HEK293 (cell line): Measurements from ENCODE around the gene KLF16.
A peak's percentile ranks its signal among the peaks of the same experiment; 100 is the strongest.

Experiments used
- CTCF ChIA-PET: fragments of 350-600 bp; formaldehyde crosslinking; extraction: SDS; loops from one replicate; lab custom pipeline; 2021; ENCODE audit warnings: antibody characterized with exemption; lab: Yijun Ruan, JAX
- POLR2A ChIA-PET: fragments of 300-600 bp; formaldehyde crosslinking; extraction: SDS; loops from one replicate; lab custom pipeline; 2020; ENCODE audit warnings: antibody characterized with exemption, inconsistent platforms; lab: Yijun Ruan, JAX
- H3K27ac ChIP-seq: fragments of 200-500 bp; sonication (Bioruptor generic); 2 replicates; pipeline ENCODE4 v1.5.1; 2014; ENCODE audit warnings: low read depth, low read length, control low read depth, inconsistent platforms; ENCODE audit errors: extremely low read depth
- H3K36me3 ChIP-seq, 2 experiments: fragments of 200-500 bp in 1 of 2; sonication (Bioruptor generic) in 1 of 2; 1 replicate in 1 of 2; 2 replicates in 1 of 2; pipeline ENCODE4 v1.5.1; 2014 to 2017; ENCODE audit warnings: inconsistent platforms in 2 of 2, low read length in 2 of 2; ENCODE audit not compliant: control insufficient read depth in 2 of 2, insufficient read depth in 1 of 2
- H3K4me1 ChIP-seq: fragments of 200-500 bp; sonication (Bioruptor generic); 2 replicates; pipeline ENCODE4 v1.5.1; 2014; ENCODE audit warnings: mild to moderate bottlenecking, low read length, inconsistent platforms; ENCODE audit not compliant: control insufficient read depth, insufficient read depth
- H3K4me3 ChIP-seq: 2 replicates; pipeline ENCODE4 v1.5.1; 2011; ENCODE audit warnings: low read depth, mild to moderate bottlenecking, control low read depth, low read length, moderate library complexity
- H3K9me3 ChIP-seq: fragments of 200-500 bp; sonication (Bioruptor generic); 2 replicates; pipeline ENCODE4 v1.5.1; 2014; ENCODE audit warnings: low read depth, low read length, inconsistent platforms; ENCODE audit not compliant: control insufficient read depth, insufficient read depth
- CTCF ChIP-seq: fragments of 450-650 bp; formaldehyde crosslinking; IDR thresholded peaks from 2 replicates; pipeline ENCODE4 v1.5.1; 2016; ENCODE audit warnings: missing biosample characterization, missing genetic modification characterization
- MEIS1 ChIP-seq: sonication (generic); formaldehyde crosslinking; IDR thresholded peaks from 2 replicates; pipeline ENCODE4 v1.8.1; 2022; ENCODE audit warnings: missing genetic modification reagents, mild to moderate bottlenecking, borderline replicate concordance
- TSHZ1 ChIP-seq: fragments of 450-650 bp; formaldehyde crosslinking; IDR thresholded peaks from 2 replicates; pipeline ENCODE4 v1.5.1; 2016; ENCODE audit warnings: missing biosample characterization, missing genetic modification characterization, borderline replicate concordance
- ZBTB11 ChIP-seq: fragments of 450-650 bp; formaldehyde crosslinking; conservative IDR thresholded peaks from 2 replicates; pipeline ENCODE4 v1.5.1; 2016; ENCODE audit warnings: low read depth, missing biosample characterization, missing genetic modification characterization
- ZBTB17 ChIP-seq: fragments of 450-650 bp; formaldehyde crosslinking; IDR thresholded peaks from 2 replicates; pipeline ENCODE4 v1.5.1; 2016; ENCODE audit warnings: missing biosample characterization, missing genetic modification characterization
- ZBTB21 ChIP-seq: fragments of 450-650 bp; formaldehyde crosslinking; IDR thresholded peaks from 2 replicates; pipeline ENCODE4 v1.5.1; 2017; ENCODE audit warnings: missing biosample characterization, missing genetic modification characterization
- ZBTB49 ChIP-seq: fragments of 450-650 bp; formaldehyde crosslinking; IDR thresholded peaks from 2 replicates; pipeline ENCODE4 v1.5.1; 2016; ENCODE audit warnings: missing biosample characterization, missing genetic modification characterization, low read depth
- ZBTB7A ChIP-seq: fragments of 450-650 bp; formaldehyde crosslinking; IDR thresholded peaks from 2 replicates; pipeline ENCODE4 v1.5.1; 2016; ENCODE audit warnings: low read depth, missing biosample characterization, missing genetic modification characterization
- ZFHX2 ChIP-seq: fragments of 450-650 bp; formaldehyde crosslinking; conservative IDR thresholded peaks from 2 replicates; pipeline ENCODE4 v1.5.1; 2016; ENCODE audit warnings: missing biosample characterization, missing genetic modification characterization
- ZFP3 ChIP-seq: fragments of 450-650 bp; formaldehyde crosslinking; IDR thresholded peaks from 2 replicates; pipeline ENCODE4 v1.5.1; 2016; ENCODE audit warnings: low read depth, missing biosample characterization, missing genetic modification characterization
- ZFP37 ChIP-seq: fragments of 450-650 bp; formaldehyde crosslinking; IDR thresholded peaks from 2 replicates; pipeline ENCODE4 v1.5.1; 2016; ENCODE audit warnings: missing biosample characterization, missing genetic modification characterization
- ZNF10 ChIP-seq: fragments of 450-650 bp; formaldehyde crosslinking; IDR thresholded peaks from 2 replicates; pipeline ENCODE4 v1.5.1; 2017; ENCODE audit warnings: missing biosample characterization, missing genetic modification characterization
- ZNF133 ChIP-seq: fragments of 450-650 bp; formaldehyde crosslinking; IDR thresholded peaks from 2 replicates; pipeline ENCODE4 v1.5.1; 2016; ENCODE audit warnings: missing biosample characterization, missing genetic modification characterization
- ZNF169 ChIP-seq: fragments of 450-650 bp; formaldehyde crosslinking; IDR thresholded peaks from 2 replicates; pipeline ENCODE4 v1.5.1; 2016; ENCODE audit warnings: missing biosample characterization, missing genetic modification characterization
- ZNF2 ChIP-seq: fragments of 450-650 bp; formaldehyde crosslinking; IDR thresholded peaks from 2 replicates; pipeline ENCODE4 v1.5.1; 2016; ENCODE audit warnings: missing biosample characterization, missing genetic modification characterization
- ZNF223 ChIP-seq: fragments of 450-650 bp; formaldehyde crosslinking; IDR thresholded peaks from 2 replicates; pipeline ENCODE4 v1.5.1; 2016; ENCODE audit warnings: missing biosample characterization, missing genetic modification characterization
- ZNF239 ChIP-seq: fragments of 450-650 bp; formaldehyde crosslinking; IDR thresholded peaks from 2 replicates; pipeline ENCODE4 v1.5.1; 2016; ENCODE audit warnings: missing biosample characterization, missing genetic modification characterization
- ZNF248 ChIP-seq: fragments of 450-650 bp; formaldehyde crosslinking; IDR thresholded peaks from 2 replicates; pipeline ENCODE4 v1.5.1; 2017; ENCODE audit warnings: missing biosample characterization, missing genetic modification characterization
- ZNF341 ChIP-seq: fragments of 450-650 bp; formaldehyde crosslinking; IDR thresholded peaks from 2 replicates; pipeline ENCODE4; 2016; ENCODE audit warnings: low read depth, missing biosample characterization, missing genetic modification characterization
- ZNF366 ChIP-seq: fragments of 450-650 bp; formaldehyde crosslinking; conservative IDR thresholded peaks from 2 replicates; pipeline ENCODE4 v1.5.1; 2016; ENCODE audit warnings: missing biosample characterization, missing genetic modification characterization
- ZNF426 ChIP-seq: fragments of 450-650 bp; formaldehyde crosslinking; IDR thresholded peaks from 2 replicates; pipeline ENCODE4 v1.5.1; 2017; ENCODE audit warnings: missing biosample characterization, missing genetic modification characterization, mild to moderate bottlenecking, inconsistent platforms, moderate library complexity
- ZNF571 ChIP-seq: fragments of 450-650 bp; formaldehyde crosslinking; IDR thresholded peaks from 2 replicates; pipeline ENCODE4 v1.5.0; 2017; ENCODE audit warnings: missing biosample characterization, missing genetic modification characterization
- ZNF639 ChIP-seq: fragments of 450-650 bp; formaldehyde crosslinking; IDR thresholded peaks from 2 replicates; pipeline ENCODE4 v1.5.1; 2016; ENCODE audit warnings: missing biosample characterization, missing genetic modification characterization
- ZNF658 ChIP-seq: fragments of 450-650 bp; formaldehyde crosslinking; IDR thresholded peaks from 2 replicates; pipeline ENCODE4; 2016; ENCODE audit warnings: missing biosample characterization, missing genetic modification characterization
- ZNF837 ChIP-seq: fragments of 450-650 bp; formaldehyde crosslinking; IDR thresholded peaks from 2 replicates; pipeline ENCODE4 v1.5.1; 2016; ENCODE audit warnings: missing biosample characterization, missing genetic modification characterization
- ZXDB ChIP-seq: fragments of 450-650 bp; formaldehyde crosslinking; IDR thresholded peaks from 2 replicates; pipeline ENCODE4 v1.5.1; 2016; ENCODE audit warnings: missing biosample characterization, missing genetic modification characterization

The KLF16 gene

GRCh38 chr19:1825909-1826556 lies 37.3 kb downstream of the KLF16 start:
- Histone ChIP-seq H3K36me3 (peaks cover 12 to 68% of the 10 kb centered on the region in 2 experiments; a peak in 2 of 3 replicates), H3K4me1 (no peaks in the 10 kb centered on the region), H3K27ac (no peak overlapping the region), H3K4me3 (no peak overlapping the region), H3K9me3 (no peaks in the 10 kb centered on the region)
- CTCF ChIA-PET: interaction anchor here (0.6 to 5.0 kb wide), 45 partner anchors 8 to 370 kb away, joined by 3 to 53 read pairs (median 4); partner anchors contain the start of gene UQCR11
- POLR2A ChIA-PET: interaction anchor here (0.6 to 1.7 kb wide), 7 partner anchors 12 to 233 kb away, joined by 3 to 7 read pairs (median 4); partner anchors contain the start of gene MBD3
- TF ChIP-seq ZBTB11: no peak
- peak; percentile 59; the same call in 1 of the 2 replicates for TF ChIP-seq ZNF366
- no peak for TF ChIP-seq ZNF639
- TF ChIP-seq CTCF: peak; percentile 97
- no peak for TF ChIP-seq ZNF571 (tag by site-specific recombination)
- TF ChIP-seq MEIS1 (CRISPR knock-in tag): no peak
- TF ChIP-seq ZBTB21 (tag by site-specific recombination): no peak
- TF ChIP-seq ZNF658 (tag by site-specific recombination): no peak
- no peak for TF ChIP-seq TSHZ1 (tag by site-specific recombination)
- peak; percentile 16; the same call in 1 of the 2 replicates for TF ChIP-seq ZFP3 (tag by site-specific recombination)
- peak; percentile 69 for TF ChIP-seq ZBTB7A (tag by site-specific recombination)
- no peak for TF ChIP-seq ZNF10
- peak; percentile 16 for TF ChIP-seq ZFHX2 (tag by site-specific recombination)
- no peak for TF ChIP-seq ZNF426
- no peak for TF ChIP-seq ZNF223 (tag by site-specific recombination)
- TF ChIP-seq ZNF837: no peak
- TF ChIP-seq ZFP37: no peak
- TF ChIP-seq ZNF248: no peak
- TF ChIP-seq ZNF239 (tag by site-specific recombination): no peak
- TF ChIP-seq ZBTB49 (tag by site-specific recombination): no peak
- 0 out of 2 replicates have a peak, but pooled peaks have one; percentile 29 for TF ChIP-seq ZNF2 (tag by site-specific recombination)
- 0 out of 2 replicates have a peak, but pooled peaks have one; percentile 19 for TF ChIP-seq ZXDB (tag by site-specific recombination)
- no peak for TF ChIP-seq ZNF169 (tag by site-specific recombination)
- 0 out of 2 replicates have a peak, but pooled peaks have one; percentile 14 for TF ChIP-seq ZBTB17 (tag by site-specific recombination)
- TF ChIP-seq ZNF341 (tag by site-specific recombination): no peak
- TF ChIP-seq ZNF133 (tag by site-specific recombination): no peak
